ENCODE data around the gene PIPOX.
"Not testable (repeated sequence)": the region's sequence is repeated elsewhere in the genome, so short reads cannot be mapped to it uniquely, and the experiment has no call there.

DNA sequence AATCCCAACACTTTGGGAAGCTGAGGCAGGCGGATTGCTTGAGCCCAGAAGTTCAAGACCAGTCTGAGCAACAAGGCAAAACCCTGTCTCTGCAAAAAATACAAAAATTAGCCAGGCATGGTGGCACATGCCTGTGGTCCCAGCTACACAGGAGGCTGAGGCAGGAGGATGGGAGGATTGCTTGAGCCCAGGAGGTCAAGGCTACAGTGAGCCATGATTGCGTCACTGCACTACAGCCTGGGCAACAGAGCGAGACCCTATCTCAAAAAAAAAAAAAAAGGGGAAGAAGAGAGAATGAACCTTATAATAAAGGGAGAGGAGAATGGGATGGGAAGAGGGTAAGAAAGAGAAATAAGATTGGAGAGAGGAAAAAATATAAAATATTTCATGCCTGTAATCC lies 45.8 kb downstream of the PIPOX start:
- not testable (repeated sequence) for TF ChIP-seq POLR2A, EP300, POLR2AphosphoS5 (IDR thresholded peaks at IDR 0.05)
- TF ChIP-seq, protein P1, sequence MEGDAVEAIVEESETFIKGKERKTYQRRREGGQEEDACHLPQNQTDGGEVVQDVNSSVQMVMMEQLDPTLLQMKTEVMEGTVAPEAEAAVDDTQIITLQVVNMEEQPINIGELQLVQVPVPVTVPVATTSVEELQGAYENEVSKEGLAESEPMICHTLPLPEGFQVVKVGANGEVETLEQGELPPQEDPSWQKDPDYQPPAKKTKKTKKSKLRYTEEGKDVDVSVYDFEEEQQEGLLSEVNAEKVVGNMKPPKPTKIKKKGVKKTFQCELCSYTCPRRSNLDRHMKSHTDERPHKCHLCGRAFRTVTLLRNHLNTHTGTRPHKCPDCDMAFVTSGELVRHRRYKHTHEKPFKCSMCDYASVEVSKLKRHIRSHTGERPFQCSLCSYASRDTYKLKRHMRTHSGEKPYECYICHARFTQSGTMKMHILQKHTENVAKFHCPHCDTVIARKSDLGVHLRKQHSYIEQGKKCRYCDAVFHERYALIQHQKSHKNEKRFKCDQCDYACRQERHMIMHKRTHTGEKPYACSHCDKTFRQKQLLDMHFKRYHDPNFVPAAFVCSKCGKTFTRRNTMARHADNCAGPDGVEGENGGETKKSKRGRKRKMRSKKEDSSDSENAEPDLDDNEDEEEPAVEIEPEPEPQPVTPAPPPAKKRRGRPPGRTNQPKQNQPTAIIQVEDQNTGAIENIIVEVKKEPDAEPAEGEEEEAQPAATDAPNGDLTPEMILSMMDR (IDR thresholded peaks at IDR 0.05) = not testable (repeated sequence)
